Liver (tissue), 9 donors: ENCODE measurements around the gene COL24A1. TPM values are rescaled to one million over a fixed set of nuclear protein-coding genes. Genes with fewer than 3 reads are reported as not detected.

Source experiments
- DNase-seq: peaks from one replicate; pipeline ENCODE4 v3.0.0-alpha.2; 2017; ENCODE audit warnings: low spot score
- H3K27ac ChIP-seq, 2 donors: one replicate each; pipeline ENCODE4 v1.7.0; 2013; ENCODE audit warnings: inconsistent platforms in 2 of 2, low read length in 2 of 2, control low read depth in 1 of 2, low read depth in 1 of 2, mild to moderate bottlenecking in 1 of 2
- H3K27me3 ChIP-seq, 4 donors: one replicate each; pipeline versions ENCODE4 v1.6.1 to v1.7.0; 2013; ENCODE audit warnings: low read length in 3 of 4, inconsistent platforms in 1 of 4, mild to moderate bottlenecking in 1 of 4, moderate library complexity in 1 of 4; ENCODE audit not compliant: control insufficient read depth in 4 of 4, insufficient read depth in 4 of 4
- H3K36me3 ChIP-seq, 4 donors: one replicate each; pipeline versions ENCODE4 v1.6.1 to v1.7.0; 2013; ENCODE audit warnings: low read length in 3 of 4, mild to moderate bottlenecking in 3 of 4, low read depth in 1 of 4, moderate library complexity in 1 of 4; ENCODE audit not compliant: control insufficient read depth in 4 of 4, insufficient read depth in 3 of 4
- H3K4me1 ChIP-seq, 4 donors: one replicate each; pipeline versions ENCODE4 v1.6.1 to v1.7.0; 2013; ENCODE audit warnings: low read length in 3 of 4, mild to moderate bottlenecking in 3 of 4, moderate library complexity in 1 of 4; ENCODE audit not compliant: control insufficient read depth in 4 of 4, insufficient read depth in 4 of 4
- H3K4me3 ChIP-seq, 3 donors: one replicate each; pipeline versions ENCODE4 v1.6.1 to v1.7.0; 2013; ENCODE audit warnings: low read length in 3 of 3, control low read depth in 1 of 3, low read depth in 1 of 3, mild to moderate bottlenecking in 1 of 3
- H3K9ac ChIP-seq, 2 donors: one replicate each; pipeline ENCODE4 v1.7.0; 2013; ENCODE audit warnings: low read length in 2 of 2, mild to moderate bottlenecking in 2 of 2, moderate library complexity in 2 of 2, control low read depth in 1 of 2, low read depth in 1 of 2
- H3K9me3 ChIP-seq, 4 donors: one replicate each; pipeline versions ENCODE4 v1.6.1 to v1.7.0; 2013; ENCODE audit warnings: low read length in 3 of 4; ENCODE audit not compliant: control insufficient read depth in 4 of 4
- ATF3 ChIP-seq: IDR thresholded peaks from 2 replicates; pipeline ENCODE4 v1.6.1; 2016; ENCODE audit warnings: antibody characterized with exemption
- EGR1 ChIP-seq, 2 donors: IDR thresholded peaks; 2 replicates each; pipeline ENCODE4 v1.6.1; 2016 to 2018; ENCODE audit warnings: antibody characterized with exemption in 2 of 2, low read depth in 2 of 2
- FOXA1 ChIP-seq: IDR thresholded peaks from 2 replicates; pipeline ENCODE4 v1.6.1; 2016; ENCODE audit warnings: antibody characterized with exemption
- FOXA2 ChIP-seq: IDR thresholded peaks from 2 replicates; pipeline ENCODE4 v1.6.1; 2016; ENCODE audit warnings: antibody characterized with exemption
- GABPA ChIP-seq, 2 donors: IDR thresholded peaks in 1 of 2; conservative IDR thresholded peaks in 1 of 2; 2 replicates each; pipeline ENCODE4 v1.6.1; 2016; ENCODE audit warnings: antibody characterized with exemption in 2 of 2, mild to moderate bottlenecking in 1 of 2, moderate library complexity in 1 of 2
- HNF4A ChIP-seq, 2 donors: conservative IDR thresholded peaks; 2 replicates each; pipeline ENCODE4 v1.6.1; 2016; ENCODE audit warnings: antibody characterized with exemption in 2 of 2, mild to moderate bottlenecking in 2 of 2
- HNF4G ChIP-seq: IDR thresholded peaks from 2 replicates; pipeline ENCODE4 v1.6.1; 2016; ENCODE audit warnings: antibody characterized with exemption
- RAD21 ChIP-seq, 2 donors: IDR thresholded peaks; 2 replicates each; pipeline ENCODE4 v1.6.1; 2016; ENCODE audit warnings: antibody characterized with exemption in 2 of 2, mild to moderate bottlenecking in 2 of 2
- REST ChIP-seq: IDR thresholded peaks from 2 replicates; pipeline ENCODE4 v1.6.1; 2016; ENCODE audit warnings: antibody characterized with exemption, mild to moderate bottlenecking
- RXRA ChIP-seq, 2 donors: IDR thresholded peaks; 2 replicates each; pipeline ENCODE4 v1.6.1; 2017 to 2018; ENCODE audit warnings: antibody characterized with exemption in 2 of 2, mild to moderate bottlenecking in 1 of 2
- SP1 ChIP-seq: IDR thresholded peaks from 2 replicates; pipeline ENCODE4 v1.6.1; 2018; ENCODE audit warnings: antibody characterized with exemption, mild to moderate bottlenecking
- TAF1 ChIP-seq: conservative IDR thresholded peaks from 2 replicates; pipeline ENCODE4 v1.6.1; 2016; ENCODE audit warnings: antibody characterized with exemption, mild to moderate bottlenecking
- YY1 ChIP-seq: IDR thresholded peaks from 2 replicates; pipeline ENCODE4 v1.6.1; 2016; ENCODE audit warnings: antibody characterized with exemption, mild to moderate bottlenecking
- ZBTB33 ChIP-seq: IDR thresholded peaks from 2 replicates; pipeline ENCODE4 v1.6.1; 2016; ENCODE audit warnings: antibody characterized with exemption
- WGBS: extraction: QIAGEN DNeasy Blood & Tissue Kit; methylation state at CpG from one replicate; pipeline ENCODE4 v1.1.7; 2013; 5-methylcytosine and 5-hydroxymethylcytosine counted together
- polyA plus RNA-seq, 2 donors: library from polyadenylated mRNA; stranded (reverse) in 1 of 2; unstranded in 1 of 2; fragments of 200-250 nt in 1 of 2; fragments of >200 nt in 1 of 2; fragmentation: Nextera tagmentation in 1 of 2; extraction: Ambion mirVana in 1 of 2; gene quantifications; one replicate each; pipeline versions ENCODE4 v1.2.1 to v1.2.3, GENCODE V29; 2013 to 2015
- total RNA-seq, 2 donors: library from RNA; depleted of rRNA; stranded (reverse); fragments of >200 nt; gene quantifications; one replicate each; pipeline ENCODE4 v1.2.3, GENCODE V29; 2014
- TF ChIP-seq, protein P1 (sequence below): fragments of 150-350 bp; IDR thresholded peaks from 2 replicates; pipeline ENCODE4 v1.5.1; 2017; ENCODE audit warnings: improper control_type of control experiment, low read depth, low read length; ENCODE audit not compliant: missing input control
- TF ChIP-seq, protein P2 (sequence below): IDR thresholded peaks from 2 replicates; pipeline ENCODE4 v1.6.1; 2016; ENCODE audit warnings: antibody characterized with exemption
- donor health status: healthy.
- donor health status: healthy.
- donor health status: healthy.
- donor health status: healthy.
- donor health status: healthy.

The COL24A1 gene
- total and polyA plus RNA-seq, 4 donors: under 0.01 to 0.28 (median 0.01) TPM; not detected in 1

- WGBS: 90% methylated on average over 1 of the region's 1 CpG
- TF ChIP-seq FOXA1 (no peak), RXRA (IDR thresholded peaks at IDR 0.05) (no peak), ATF3 (no peak), EGR1 (IDR thresholded peaks at IDR 0.05; ENCODE audit: low read depth in 2 of 2) (no peak), TAF1 (no peak)
- no peak for DNase-seq
- Histone ChIP-seq H3K27ac (no peak overlapping the region), H3K4me1 (no peaks in the 10 kb centered on the region), H3K27me3 (no peaks in the 10 kb centered on the region), H3K4me3 (no peak overlapping the region), H3K36me3 (no peaks in the 10 kb centered on the region), H3K9me3 (no peaks in the 10 kb centered on the region), H3K9ac (no peak overlapping the region)
Observed at GRCh38 chr1:85762804-85763203, 393.8 kb downstream of the COL24A1 start.

GRCh38 chr1:85756864-85757263 lies 399.7 kb downstream of the COL24A1 start:
- no peak overlapping the region for H3K9ac ChIP-seq
- no peak for DNase-seq
- no peaks in the 10 kb centered on the region for H3K4me1 ChIP-seq
- H3K4me3 ChIP-seq: no peak overlapping the region
- H3K36me3 ChIP-seq: no peaks in the 10 kb centered on the region
- H3K27ac ChIP-seq: no peak overlapping the region
- H3K27me3 ChIP-seq: peaks cover 0 to 3% (median 0%) of the 10 kb centered on the region in 4 donors
- H3K9me3 ChIP-seq: no peaks in the 10 kb centered on the region
- TF ChIP-seq, protein P1, sequence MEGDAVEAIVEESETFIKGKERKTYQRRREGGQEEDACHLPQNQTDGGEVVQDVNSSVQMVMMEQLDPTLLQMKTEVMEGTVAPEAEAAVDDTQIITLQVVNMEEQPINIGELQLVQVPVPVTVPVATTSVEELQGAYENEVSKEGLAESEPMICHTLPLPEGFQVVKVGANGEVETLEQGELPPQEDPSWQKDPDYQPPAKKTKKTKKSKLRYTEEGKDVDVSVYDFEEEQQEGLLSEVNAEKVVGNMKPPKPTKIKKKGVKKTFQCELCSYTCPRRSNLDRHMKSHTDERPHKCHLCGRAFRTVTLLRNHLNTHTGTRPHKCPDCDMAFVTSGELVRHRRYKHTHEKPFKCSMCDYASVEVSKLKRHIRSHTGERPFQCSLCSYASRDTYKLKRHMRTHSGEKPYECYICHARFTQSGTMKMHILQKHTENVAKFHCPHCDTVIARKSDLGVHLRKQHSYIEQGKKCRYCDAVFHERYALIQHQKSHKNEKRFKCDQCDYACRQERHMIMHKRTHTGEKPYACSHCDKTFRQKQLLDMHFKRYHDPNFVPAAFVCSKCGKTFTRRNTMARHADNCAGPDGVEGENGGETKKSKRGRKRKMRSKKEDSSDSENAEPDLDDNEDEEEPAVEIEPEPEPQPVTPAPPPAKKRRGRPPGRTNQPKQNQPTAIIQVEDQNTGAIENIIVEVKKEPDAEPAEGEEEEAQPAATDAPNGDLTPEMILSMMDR: no peak
- TF ChIP-seq RXRA (IDR thresholded peaks at IDR 0.05) (no peak), ATF3 (no peak), EGR1 (IDR thresholded peaks at IDR 0.05; ENCODE audit: low read depth in 2 of 2) (no peak), SP1 (no peak), YY1 (no peak), FOXA2 (no peak), HNF4A (conservative IDR thresholded peaks at IDR 0.05) (no peak), RAD21 (IDR thresholded peaks at IDR 0.05) (no peak), GABPA (IDR thresholded peaks at IDR 0.05 in 1 of 2, conservative IDR thresholded peaks at IDR 0.05 in 1 of 2) (no peak), ZBTB33 (no peak), REST (no peak), HNF4G (no peak)
- TF ChIP-seq, protein P2, sequence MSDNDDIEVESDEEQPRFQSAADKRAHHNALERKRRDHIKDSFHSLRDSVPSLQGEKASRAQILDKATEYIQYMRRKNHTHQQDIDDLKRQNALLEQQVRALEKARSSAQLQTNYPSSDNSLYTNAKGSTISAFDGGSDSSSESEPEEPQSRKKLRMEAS: no peak
- WGBS: 78% methylated on average over 5 of the region's 5 CpGs
